Neuronal stem cell (in vitro differentiated cells): ENCODE measurements around the gene MPPED1.

Experiments
- DNase-seq: peaks from one replicate; pipeline ENCODE4 v3.0.0-alpha.2; 2013; ENCODE audit warnings: low spot score
- H2AFZ ChIP-seq: one replicate; pipeline ENCODE4 v1.6.1; 2013; ENCODE audit warnings: mild to moderate bottlenecking, low read length, inconsistent platforms
- H2AK5ac ChIP-seq: 2 replicates; pipeline ENCODE4 v1.6.1; 2013; ENCODE audit warnings: low read depth, mild to moderate bottlenecking, inconsistent platforms, low read length, moderate library complexity, mixed read lengths
- H2BK120ac ChIP-seq: 2 replicates; pipeline ENCODE4 v1.6.1; 2013; ENCODE audit warnings: low read depth, mild to moderate bottlenecking, inconsistent platforms, low read length, moderate library complexity, mixed read lengths
- H2BK12ac ChIP-seq: one replicate; pipeline ENCODE4 v1.6.1; 2013; ENCODE audit warnings: low read length, inconsistent platforms
- H2BK15ac ChIP-seq: 2 replicates; pipeline ENCODE4 v1.6.1; 2013; ENCODE audit warnings: mild to moderate bottlenecking, low read length, inconsistent platforms, mixed read lengths
- H2BK5ac ChIP-seq: one replicate; pipeline ENCODE4 v1.6.1; 2013; ENCODE audit warnings: inconsistent platforms, mild to moderate bottlenecking, low read length, moderate library complexity
- H3K14ac ChIP-seq: one replicate; pipeline ENCODE4 v1.6.1; 2013; ENCODE audit warnings: low read length, inconsistent platforms
- H3K18ac ChIP-seq: 2 replicates; pipeline ENCODE4 v1.6.1; 2013; ENCODE audit warnings: low read length, inconsistent platforms
- H3K23ac ChIP-seq: 2 replicates; pipeline ENCODE4 v1.6.1; 2013; ENCODE audit warnings: low read depth, mild to moderate bottlenecking, mixed read lengths, low read length, inconsistent platforms; ENCODE audit not compliant: poor library complexity
- H3K27ac ChIP-seq: replicated peaks from 3 replicates; pipeline ENCODE4 v1.5.1; 2013; ENCODE audit warnings: low read length, inconsistent platforms
- H3K27me3 ChIP-seq, 3 experiments: 2 replicates each; pipeline ENCODE4 v1.6.1; 2013; ENCODE audit warnings: low read length in 3 of 3, mild to moderate bottlenecking in 2 of 3, inconsistent platforms in 1 of 3, low read depth in 1 of 3, mixed read lengths in 1 of 3, moderate library complexity in 1 of 3; ENCODE audit not compliant: control insufficient read depth in 3 of 3, insufficient read depth in 3 of 3
- H3K36me3 ChIP-seq, 2 donors: replicated peaks in 1 of 2; 2 replicates each; pipeline ENCODE4 v1.6.1; 2013; ENCODE audit warnings: low read length in 2 of 2; ENCODE audit not compliant: control insufficient read depth in 2 of 2, insufficient read depth in 2 of 2
- H3K4ac ChIP-seq: 2 replicates; pipeline ENCODE4 v1.6.1; 2013; ENCODE audit warnings: inconsistent platforms, mild to moderate bottlenecking, low read length, moderate library complexity
- H3K4me1 ChIP-seq, 2 donors: 1 replicate in 1 of 2; 2 replicates in 1 of 2; pipeline ENCODE4 v1.6.1; 2013; ENCODE audit warnings: low read length in 2 of 2, low read depth in 1 of 2; ENCODE audit not compliant: control insufficient read depth in 2 of 2, insufficient read depth in 1 of 2
- H3K4me2 ChIP-seq: one replicate; pipeline ENCODE4 v1.6.1; 2013; ENCODE audit warnings: mild to moderate bottlenecking, low read length, inconsistent platforms; ENCODE audit not compliant: insufficient read depth, poor library complexity, severe bottlenecking
- H3K4me3 ChIP-seq, 2 donors: 2 replicates each; pipeline ENCODE4 v1.5.1; 2013; ENCODE audit warnings: low read length in 2 of 2, mild to moderate bottlenecking in 2 of 2, inconsistent platforms in 1 of 2, moderate library complexity in 1 of 2
- H3K79me1 ChIP-seq: one replicate; pipeline ENCODE4 v1.6.1; 2013; ENCODE audit warnings: low read depth, mild to moderate bottlenecking, inconsistent platforms, low read length, moderate library complexity
- H3K9ac ChIP-seq: one replicate; pipeline ENCODE4 v1.6.1; 2013; ENCODE audit warnings: mild to moderate bottlenecking, low read depth, low read length, inconsistent platforms; ENCODE audit not compliant: poor library complexity
- H3K9me3 ChIP-seq, 2 donors: replicated peaks in 1 of 2; 2 replicates each; pipeline versions ENCODE3 to v1.6.1; 2013; ENCODE audit warnings: low read length in 2 of 2, mild to moderate bottlenecking in 2 of 2, inconsistent platforms in 1 of 2, low read depth in 1 of 2, mixed read lengths in 1 of 2, moderate library complexity in 1 of 2; ENCODE audit not compliant: control insufficient read depth in 2 of 2, insufficient read depth in 1 of 2
- H4K8ac ChIP-seq: one replicate; pipeline ENCODE4 v1.6.1; 2013; ENCODE audit warnings: low read depth, mild to moderate bottlenecking, inconsistent platforms, low read length, moderate library complexity
- H4K91ac ChIP-seq: one replicate; pipeline ENCODE4 v1.6.1; 2013; ENCODE audit warnings: low read length, low read depth, mild to moderate bottlenecking, inconsistent platforms; ENCODE audit not compliant: poor library complexity
- WGBS, 2 donors: extraction: QIAGEN DNeasy Blood & Tissue Kit; methylation state at CpG; one replicate each; pipeline ENCODE4 v1.1.7; 2013; ENCODE audit warnings: missing lambda C conversion rate in 2 of 2, mixed read lengths in 1 of 2; ENCODE audit not compliant: insufficient read length in 2 of 2, insufficient replicate concordance in 1 of 2; ENCODE audit errors: extremely low coverage in 2 of 2; 5-methylcytosine and 5-hydroxymethylcytosine counted together

The MPPED1 gene

GRCh38 chr22:43434275-43434927 lies 22.6 kb downstream of the MPPED1 start:
- no CpG with 5 or more reads among the region's 25 CpGs for WGBS, 2 donors
- peak overlapping the region; percentile 42 for H3K14ac ChIP-seq

GRCh38 chr22:43434928-43435311 lies 23.1 kb downstream of the MPPED1 start:
- no peak overlapping the region for H2BK15ac ChIP-seq
- H3K79me1 ChIP-seq: peaks cover 2% of the 10 kb centered on the region
- peaks cover 0 to 2% of the 10 kb centered on the region in 2 donors for H3K9me3 ChIP-seq
- H3K4ac ChIP-seq: no peak overlapping the region
- H2AK5ac ChIP-seq: peak overlapping the region; percentile 10
- peaks cover 0 to 14% of the 10 kb centered on the region in 2 donors for H3K36me3 ChIP-seq
- peaks cover 0 to 37% (median 0%) of the 10 kb centered on the region in 3 experiments for H3K27me3 ChIP-seq
- no peak overlapping the region for H2BK12ac ChIP-seq
- H3K23ac ChIP-seq: no peak overlapping the region
- peak overlapping the region; percentile 42 for H3K14ac ChIP-seq
- no peak for DNase-seq
- peak overlapping the region; percentile 67 for H3K18ac ChIP-seq
- H3K27ac ChIP-seq: no peak overlapping the region
- H2AFZ ChIP-seq: no peak overlapping the region
- no peak overlapping the region for H2BK5ac ChIP-seq
- no peak overlapping the region for H3K4me3 ChIP-seq
- H4K91ac ChIP-seq: no peak overlapping the region
- peaks cover 0 to 11% of the 10 kb centered on the region in 2 donors for H3K4me1 ChIP-seq
- peak overlapping the region; percentile 62 for H2BK120ac ChIP-seq
- no CpG with 5 or more reads among the region's 26 CpGs for WGBS, 2 donors
- peak overlapping the region; percentile 30 for H3K9ac ChIP-seq
- H4K8ac ChIP-seq: no peak overlapping the region
- H3K4me2 ChIP-seq: no peak overlapping the region

More at GRCh38 chr22:43434275-43434927, 22.6 kb downstream of the MPPED1 start:
- Histone ChIP-seq H3K79me1 (peaks cover 2% of the 10 kb centered on the region), H2AK5ac (peak overlapping the region; percentile 10), H3K9ac (no peak overlapping the region), H3K4me3 (no peak overlapping the region), H3K4ac (no peak overlapping the region), H3K27me3 (peaks cover 0 to 31% (median 0%) of the 10 kb centered on the region in 3 experiments), H2BK15ac (no peak overlapping the region), H3K36me3 (peaks cover 0 to 11% of the 10 kb centered on the region in 2 donors), H2BK120ac (no peak overlapping the region), H4K91ac (no peak overlapping the region), H2AFZ (no peak overlapping the region), H2BK5ac (no peak overlapping the region), H2BK12ac (no peak overlapping the region), H3K9me3 (peaks cover 0 to 2% of the 10 kb centered on the region in 2 donors), H4K8ac (no peak overlapping the region), H3K27ac (no peak overlapping the region), H3K4me1 (peaks cover 0 to 6% of the 10 kb centered on the region in 2 donors), H3K18ac (no peak overlapping the region), H3K4me2 (no peak overlapping the region), H3K23ac (no peak overlapping the region)
- no peak for DNase-seq

DNA sequence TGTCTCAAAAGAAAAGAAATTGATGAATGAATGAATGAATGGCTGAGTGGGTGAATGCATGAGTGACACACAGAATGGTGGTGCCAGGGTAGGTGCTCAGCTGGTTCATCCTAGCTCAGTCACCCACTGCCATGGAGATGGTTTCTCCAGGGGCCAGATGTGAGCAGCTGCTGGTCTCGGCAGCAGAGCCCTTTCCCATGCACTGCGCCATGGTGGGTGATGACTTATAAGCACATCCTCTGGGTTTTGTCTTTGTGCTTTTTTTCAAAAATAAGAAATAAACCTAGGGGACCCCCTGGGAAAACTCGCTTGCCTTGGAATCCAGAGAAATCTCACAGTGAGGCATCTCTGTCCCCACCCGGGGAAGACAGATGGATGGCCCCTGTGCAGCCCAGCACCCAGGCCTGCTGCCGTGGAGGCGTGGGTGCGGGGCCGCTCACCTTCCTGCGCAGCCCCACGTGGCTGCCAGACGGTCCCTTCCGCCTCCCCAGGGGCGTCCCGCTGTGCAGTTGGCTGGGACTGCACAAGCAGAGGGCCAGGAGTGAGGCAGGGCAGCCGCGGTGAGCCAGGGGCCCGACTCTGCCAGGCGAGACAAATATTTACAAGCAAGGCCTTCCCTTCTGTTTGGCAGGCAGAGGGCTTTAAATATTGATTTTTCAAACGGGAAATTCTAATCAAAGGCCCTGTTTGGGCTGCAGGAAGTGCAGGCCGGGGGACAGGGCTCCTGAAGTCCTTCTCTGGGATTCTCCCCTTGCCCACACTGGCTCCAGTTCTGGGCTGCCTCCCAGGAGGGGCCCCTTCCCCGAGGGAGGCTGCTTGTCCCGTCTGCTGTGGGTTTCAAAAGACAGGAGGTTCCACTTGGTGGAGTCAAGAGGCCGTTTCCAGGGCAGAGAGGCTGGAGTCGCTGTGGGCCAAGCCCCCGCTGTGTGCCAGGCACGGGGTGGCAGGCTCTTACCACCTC lies 24.3 kb downstream of the MPPED1 start:
- H3K27ac ChIP-seq: no peak overlapping the region
- no peak overlapping the region for H3K23ac ChIP-seq
- H4K8ac ChIP-seq: no peak overlapping the region
- no peak overlapping the region for H3K4me3 ChIP-seq
- no peak overlapping the region for H3K4ac ChIP-seq
- H3K9ac ChIP-seq: no peak overlapping the region
- H3K9me3 ChIP-seq: peaks cover 0 to 2% of the 10 kb centered on the region in 2 donors
- peaks cover 0 to 48% (median 0%) of the 10 kb centered on the region in 3 experiments for H3K27me3 ChIP-seq
- no peak overlapping the region for H2BK5ac ChIP-seq
- peaks cover 0 to 19% of the 10 kb centered on the region in 2 donors for H3K36me3 ChIP-seq
- DNase-seq: no peak
- no CpG with 5 or more reads among the region's 26 CpGs for WGBS, 2 donors
- peaks cover 0 to 15% of the 10 kb centered on the region in 2 donors for H3K4me1 ChIP-seq
- H2AK5ac ChIP-seq: no peak overlapping the region
- H2BK15ac ChIP-seq: no peak overlapping the region
- no peak overlapping the region for H4K91ac ChIP-seq
- no peak overlapping the region for H2BK12ac ChIP-seq
- H2AFZ ChIP-seq: peak overlapping the region; percentile 40
- peak overlapping the region; percentile 45 for H3K18ac ChIP-seq
- H3K14ac ChIP-seq: no peak overlapping the region
- H2BK120ac ChIP-seq: no peak overlapping the region
- no peak overlapping the region for H3K4me2 ChIP-seq
- peaks cover 2% of the 10 kb centered on the region for H3K79me1 ChIP-seq

GRCh38 chr22:43436868-43437267 lies 25.1 kb downstream of the MPPED1 start:
- Histone ChIP-seq H2AK5ac (no peak overlapping the region), H2BK5ac (no peak overlapping the region), H2BK15ac (no peak overlapping the region), H3K4me2 (no peak overlapping the region), H3K9me3 (peaks cover 0 to 2% of the 10 kb centered on the region in 2 donors), H3K18ac (no peak overlapping the region), H3K9ac (no peak overlapping the region), H2BK120ac (no peak overlapping the region), H4K8ac (no peak overlapping the region), H3K4ac (no peak overlapping the region), H3K36me3 (peaks cover 0 to 19% of the 10 kb centered on the region in 2 donors), H3K27me3 (peaks cover 0 to 56% (median 0%) of the 10 kb centered on the region in 3 experiments), H3K79me1 (peaks cover 4% of the 10 kb centered on the region), H2AFZ (no peak overlapping the region), H3K14ac (no peak overlapping the region), H3K27ac (no peak overlapping the region), H2BK12ac (no peak overlapping the region), H3K4me3 (no peak overlapping the region), H4K91ac (no peak overlapping the region), H3K4me1 (peaks cover 0 to 22% of the 10 kb centered on the region in 2 donors), H3K23ac (no peak overlapping the region)
- no CpG with 5 or more reads among the region's 5 CpGs for WGBS, 2 donors
- DNase-seq: no peak
